Measurements from ENCODE around the gene BTRC.

The BTRC gene

DNA sequence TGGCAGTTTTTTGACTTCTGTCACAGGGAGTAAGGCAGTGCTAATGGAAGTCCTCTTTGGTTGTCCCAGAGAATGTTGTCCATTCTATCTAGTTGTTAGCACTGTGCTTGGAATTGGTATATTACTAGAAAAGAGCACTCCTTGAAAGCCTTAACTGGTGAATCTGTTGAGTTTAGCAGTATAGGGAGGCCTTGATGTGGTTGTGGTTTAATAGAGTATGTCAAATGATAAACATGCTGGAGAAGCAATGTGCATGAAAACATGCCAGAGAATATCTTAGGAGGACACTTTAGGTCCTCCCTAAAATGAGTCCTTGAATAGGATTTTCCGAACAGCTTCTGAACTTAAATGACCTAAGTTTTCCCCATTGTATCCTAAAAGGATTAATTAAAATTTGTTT, 98.6 kb downstream of the BTRC start:
- H3K36me3 ChIP-seq (ENCODE audit: insufficient read depth, low read length), result no peaks in the 10 kb centered on the region
- no peaks in the 10 kb centered on the region for H3K4me1 ChIP-seq (ENCODE audit: insufficient read depth, low read length)
- no peak overlapping the region for H3K9ac ChIP-seq (ENCODE audit: low read depth, low read length)
- no peaks in the 10 kb centered on the region for H3K9me3 ChIP-seq (ENCODE audit: control insufficient read depth, insufficient read depth, low read length)

DNA sequence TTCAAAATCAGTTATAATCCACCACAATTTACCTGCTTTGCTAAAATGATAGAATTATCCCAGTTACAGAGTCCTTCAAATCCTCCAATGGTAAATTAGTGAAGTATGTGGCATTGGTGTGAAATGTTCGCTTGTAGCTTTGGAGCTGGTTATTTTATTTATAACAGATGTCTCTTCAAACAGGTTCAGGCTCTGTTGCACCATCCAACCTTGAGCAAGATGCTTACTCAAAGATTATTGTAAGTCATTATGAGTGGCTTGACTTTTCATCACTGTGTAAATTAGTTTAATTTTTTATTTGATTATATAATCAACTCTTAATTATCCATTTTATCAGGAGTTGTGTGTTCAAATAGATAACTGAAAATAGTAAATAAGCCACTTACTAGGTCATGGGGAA, 99.4 kb downstream of the BTRC start:
- no peak overlapping the region for H3K9ac ChIP-seq (ENCODE audit: low read depth, low read length)
- no peaks in the 10 kb centered on the region for H3K36me3 ChIP-seq (ENCODE audit: insufficient read depth, low read length)
- no peaks in the 10 kb centered on the region for H3K9me3 ChIP-seq (ENCODE audit: control insufficient read depth, insufficient read depth, low read length)
- H3K4me1 ChIP-seq (ENCODE audit: insufficient read depth, low read length), result no peaks in the 10 kb centered on the region

DNA sequence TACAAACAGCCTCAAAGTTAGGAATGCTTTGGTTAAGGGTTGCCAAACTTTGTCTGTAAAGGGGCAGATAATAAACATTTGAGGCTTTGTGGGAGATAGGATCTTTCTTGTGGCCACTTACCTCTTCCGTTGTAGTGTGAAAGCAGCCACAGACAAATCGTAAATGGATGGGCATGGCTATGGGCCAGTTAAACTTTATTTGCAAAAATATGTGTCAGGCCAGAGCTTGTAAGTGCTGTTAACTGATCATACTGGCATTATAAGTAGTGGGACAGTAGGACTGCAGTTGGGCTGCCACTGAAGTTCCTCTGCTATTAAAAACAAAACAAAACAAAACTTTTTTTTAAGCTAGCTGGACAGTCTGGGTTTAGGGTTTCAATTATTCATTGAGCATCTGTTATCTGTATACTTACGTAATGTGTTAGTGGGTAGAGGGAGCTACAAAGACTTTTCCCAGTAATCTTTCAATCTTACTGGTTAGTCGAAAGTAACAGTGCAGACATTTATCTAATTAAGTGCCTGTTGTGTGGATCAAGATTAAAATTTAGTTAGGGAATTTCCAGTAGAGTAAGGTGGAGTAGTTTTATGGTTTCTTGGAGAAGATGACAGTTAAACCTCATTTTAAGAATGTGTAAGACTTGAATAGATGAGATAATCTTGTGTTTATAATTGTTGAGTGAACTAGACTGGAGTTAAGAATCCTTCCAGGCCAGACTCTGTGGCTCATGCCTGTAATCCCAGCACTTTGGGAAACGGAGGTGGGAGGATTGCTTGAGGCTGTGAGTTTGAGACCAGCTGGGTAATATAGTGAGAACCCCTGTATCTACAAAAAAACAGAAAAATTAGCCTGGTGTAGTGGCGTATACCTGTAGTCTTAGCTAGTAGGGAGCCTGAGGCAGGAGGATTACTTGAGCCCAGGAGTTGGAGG, 100.1 kb downstream of the BTRC start:
- no peaks in the 10 kb centered on the region for H3K9me3 ChIP-seq (ENCODE audit: control insufficient read depth, insufficient read depth, low read length)
- no peaks in the 10 kb centered on the region for H3K4me1 ChIP-seq (ENCODE audit: insufficient read depth, low read length)
- no peak overlapping the region for H3K9ac ChIP-seq (ENCODE audit: low read depth, low read length)
- H3K36me3 ChIP-seq (ENCODE audit: insufficient read depth, low read length), result no peaks in the 10 kb centered on the region

DNA sequence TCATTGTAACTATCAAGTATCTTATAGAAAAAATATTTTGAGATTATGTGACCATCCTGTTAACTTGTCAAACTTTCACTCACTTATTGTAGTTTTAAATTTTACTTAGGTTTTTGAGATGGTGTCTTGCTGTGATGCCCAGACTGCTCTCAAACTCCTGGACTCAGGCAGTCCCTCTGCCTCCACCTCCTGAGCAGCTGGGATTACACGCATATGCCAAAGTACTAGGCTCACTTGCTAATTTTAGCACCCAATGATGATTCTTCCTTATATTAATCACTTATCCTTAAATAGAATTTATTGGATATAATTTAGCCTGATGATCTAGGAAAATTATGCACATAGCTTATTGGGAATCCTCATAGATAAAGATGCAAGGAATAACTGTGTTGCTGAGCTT, 104.9 kb downstream of the BTRC start:
- Histone ChIP-seq H3K9me3 (ENCODE audit: control insufficient read depth, insufficient read depth, low read length) (no peaks in the 10 kb centered on the region), H3K4me1 (ENCODE audit: insufficient read depth, low read length) (no peaks in the 10 kb centered on the region), H3K36me3 (ENCODE audit: insufficient read depth, low read length) (no peaks in the 10 kb centered on the region), H3K9ac (ENCODE audit: low read depth, low read length) (no peak overlapping the region)

DNA sequence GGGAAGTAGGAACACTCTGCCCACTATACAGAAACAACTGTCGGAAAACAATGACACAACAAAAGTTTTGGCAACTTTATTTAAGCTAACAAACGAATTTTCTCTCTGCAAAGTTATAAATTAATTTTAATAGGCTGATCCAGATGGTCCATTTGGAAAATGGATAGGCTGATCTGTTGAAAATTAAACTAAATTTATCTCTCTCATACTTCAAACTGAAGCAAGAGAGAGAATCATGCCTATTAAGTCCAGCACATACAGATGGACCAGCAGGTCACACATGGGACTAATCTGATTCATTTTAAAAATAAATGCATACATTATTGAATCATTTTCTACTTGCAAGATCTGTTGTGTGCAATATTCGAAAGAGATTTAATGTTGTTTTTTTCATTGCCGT, 110.1 kb downstream of the BTRC start:
- H3K36me3 ChIP-seq (ENCODE audit: insufficient read depth, low read length), result no peaks in the 10 kb centered on the region
- peaks cover 12% of the 10 kb centered on the region; the same call in 1 of the 2 replicates for H3K4me1 ChIP-seq (ENCODE audit: insufficient read depth, low read length)
- no peak overlapping the region for H3K9ac ChIP-seq (ENCODE audit: low read depth, low read length)
- H3K9me3 ChIP-seq (ENCODE audit: control insufficient read depth, insufficient read depth, low read length), result no peaks in the 10 kb centered on the region

DNA sequence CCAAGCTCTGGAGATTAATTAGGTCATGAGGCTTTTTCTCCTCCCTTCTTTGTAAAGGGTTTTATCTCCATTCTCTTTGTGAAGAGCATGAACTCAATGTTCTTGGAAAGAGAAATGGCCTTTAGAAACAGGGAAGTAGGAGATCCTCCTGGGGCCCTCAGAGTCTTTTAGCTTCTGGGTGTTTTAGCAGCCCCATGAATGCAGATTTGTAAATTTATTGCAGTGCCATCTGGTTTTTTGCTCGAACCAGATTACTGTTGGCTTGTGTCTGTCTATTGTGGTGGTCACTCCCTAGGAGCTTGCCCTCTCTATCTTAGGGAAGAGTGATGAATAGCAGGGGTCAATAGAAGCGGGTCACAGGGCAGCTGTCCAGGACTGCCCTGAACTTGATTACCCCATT, 110.6 kb downstream of the BTRC start:
- Histone ChIP-seq H3K36me3 (ENCODE audit: insufficient read depth, low read length) (no peaks in the 10 kb centered on the region), H3K9ac (ENCODE audit: low read depth, low read length) (no peak overlapping the region), H3K9me3 (ENCODE audit: control insufficient read depth, insufficient read depth, low read length) (no peaks in the 10 kb centered on the region), H3K4me1 (ENCODE audit: insufficient read depth, low read length) (peaks cover 12% of the 10 kb centered on the region; the same call in 1 of the 2 replicates)

DNA sequence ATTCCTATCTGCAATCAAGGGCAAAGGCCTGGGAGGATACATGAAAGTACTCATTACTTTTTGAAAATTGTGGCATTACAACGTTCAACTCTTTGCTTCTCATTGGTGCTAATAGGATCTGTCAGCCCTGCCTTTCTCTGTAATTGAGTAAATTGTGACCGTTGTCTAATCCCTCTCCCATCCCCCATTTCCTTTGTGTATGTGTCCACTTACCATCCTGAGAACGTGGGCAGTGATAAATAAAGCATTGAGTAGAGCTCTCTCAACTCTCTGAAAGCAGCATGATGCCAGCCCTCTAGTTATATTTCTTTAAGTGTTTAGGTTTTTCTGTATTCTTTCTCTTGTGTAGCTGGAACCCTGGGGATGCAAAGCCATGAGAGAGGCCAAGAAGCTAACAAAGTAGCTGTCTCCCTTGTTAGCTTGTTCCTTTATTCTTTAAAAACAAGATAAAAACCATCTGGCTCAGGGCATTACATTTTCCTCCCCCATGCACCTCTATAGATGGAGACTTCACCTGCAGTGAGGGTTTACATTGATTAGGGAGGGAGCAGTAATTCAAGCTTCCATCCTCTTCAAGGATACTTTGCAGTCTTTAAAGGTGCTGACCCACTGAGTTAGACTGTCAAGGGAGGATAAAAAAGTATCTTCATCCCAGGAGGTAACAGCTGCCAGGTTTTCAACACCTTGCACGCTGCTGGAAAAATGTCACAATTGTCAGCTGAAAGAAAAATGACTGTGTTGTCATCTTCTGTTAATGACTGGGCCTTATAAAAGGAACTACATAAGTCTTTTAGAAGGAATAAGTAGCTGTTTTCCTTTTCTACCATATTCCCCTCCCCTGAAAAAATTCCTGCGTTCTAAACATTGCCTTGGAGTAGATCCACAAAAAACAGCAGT, 112.3 kb downstream of the BTRC start:
- no peak overlapping the region for H3K9ac ChIP-seq (ENCODE audit: low read depth, low read length)

DNA sequence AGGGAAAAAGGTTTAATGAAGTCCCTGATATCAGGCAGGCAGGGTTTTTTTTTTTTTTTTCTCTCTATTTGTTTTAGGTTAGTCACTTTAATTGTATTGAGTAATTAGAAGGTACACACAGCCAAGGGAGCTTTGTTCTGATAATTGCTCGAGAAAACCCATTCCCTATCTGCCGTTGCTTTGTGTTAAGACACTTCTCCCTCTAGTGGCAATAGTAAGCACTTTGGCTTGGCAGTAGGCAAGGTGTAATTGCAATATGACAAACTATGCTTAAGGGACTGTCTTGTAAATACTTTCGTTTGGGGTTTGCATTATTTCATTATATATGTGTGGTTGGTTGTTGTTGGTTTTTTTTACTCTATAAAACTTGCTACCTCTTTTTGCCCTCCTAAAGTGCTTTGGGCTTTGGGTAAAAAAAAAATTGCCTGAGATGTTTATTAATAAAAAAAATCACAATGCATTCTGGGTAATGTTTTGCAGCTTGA, 113.4 kb downstream of the BTRC start:
- Histone ChIP-seq H3K4me1 (ENCODE audit: insufficient read depth, low read length) (peaks cover 12% of the 10 kb centered on the region; the same call in 1 of the 2 replicates), H3K36me3 (ENCODE audit: insufficient read depth, low read length) (no peaks in the 10 kb centered on the region), H3K9ac (ENCODE audit: low read depth, low read length) (no peak overlapping the region), H3K9me3 (ENCODE audit: control insufficient read depth, insufficient read depth, low read length) (no peaks in the 10 kb centered on the region)

More for the DNA sequence above, 112.3 kb downstream of the BTRC start:
- Histone ChIP-seq H3K4me1 (ENCODE audit: insufficient read depth, low read length) (peaks cover 12% of the 10 kb centered on the region; the same call in 1 of the 2 replicates), H3K36me3 (ENCODE audit: insufficient read depth, low read length) (no peaks in the 10 kb centered on the region), H3K9me3 (ENCODE audit: control insufficient read depth, insufficient read depth, low read length) (no peaks in the 10 kb centered on the region)

DNA sequence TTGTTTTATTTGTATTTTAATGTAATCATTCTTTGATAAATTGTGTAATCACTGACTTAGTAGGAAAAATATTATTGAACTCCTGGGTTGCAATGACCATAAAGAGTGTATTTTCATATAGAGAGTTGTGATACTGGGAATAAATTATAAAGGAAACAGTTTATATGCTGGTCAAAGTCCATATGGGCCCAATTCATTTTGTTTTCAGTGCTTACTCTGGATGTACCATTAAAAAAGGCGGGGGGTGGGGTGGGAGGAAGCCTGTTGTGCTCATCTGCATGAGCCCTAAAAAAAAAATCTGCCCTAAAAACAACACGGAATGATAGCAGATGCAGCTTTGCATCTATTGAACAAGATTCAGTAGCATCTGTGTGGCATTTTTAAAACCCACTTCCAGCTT, 114.2 kb downstream of the BTRC start:
- Histone ChIP-seq H3K4me1 (ENCODE audit: insufficient read depth, low read length) (peaks cover 12% of the 10 kb centered on the region; the same call in 1 of the 2 replicates), H3K36me3 (ENCODE audit: insufficient read depth, low read length) (no peaks in the 10 kb centered on the region), H3K9ac (ENCODE audit: low read depth, low read length) (no peak overlapping the region), H3K9me3 (ENCODE audit: control insufficient read depth, insufficient read depth, low read length) (no peaks in the 10 kb centered on the region)

DNA sequence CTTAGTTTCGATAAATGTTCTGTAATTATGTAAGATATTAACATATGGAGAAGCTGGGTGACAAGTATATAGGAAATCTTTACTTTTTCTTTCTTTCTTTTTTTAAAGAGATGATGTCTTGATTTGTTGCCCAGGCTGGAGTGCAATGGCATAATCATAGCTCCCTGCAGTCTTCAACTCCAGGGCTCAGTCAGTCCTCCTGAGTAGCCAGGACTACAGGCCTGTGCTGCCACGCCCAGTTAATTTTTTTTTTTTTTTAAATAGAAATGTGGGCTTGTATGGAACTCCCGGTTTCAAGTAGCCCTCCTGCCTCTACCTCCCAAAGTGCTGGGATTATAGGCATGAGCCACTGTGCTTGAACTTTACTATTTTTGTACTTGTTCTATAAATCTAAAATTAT, 122.4 kb downstream of the BTRC start:
- Histone ChIP-seq H3K9ac (ENCODE audit: low read depth, low read length) (no peak overlapping the region), H3K36me3 (ENCODE audit: insufficient read depth, low read length) (no peaks in the 10 kb centered on the region), H3K4me1 (ENCODE audit: insufficient read depth, low read length) (no peaks in the 10 kb centered on the region), H3K9me3 (ENCODE audit: control insufficient read depth, insufficient read depth, low read length) (no peaks in the 10 kb centered on the region)

DNA sequence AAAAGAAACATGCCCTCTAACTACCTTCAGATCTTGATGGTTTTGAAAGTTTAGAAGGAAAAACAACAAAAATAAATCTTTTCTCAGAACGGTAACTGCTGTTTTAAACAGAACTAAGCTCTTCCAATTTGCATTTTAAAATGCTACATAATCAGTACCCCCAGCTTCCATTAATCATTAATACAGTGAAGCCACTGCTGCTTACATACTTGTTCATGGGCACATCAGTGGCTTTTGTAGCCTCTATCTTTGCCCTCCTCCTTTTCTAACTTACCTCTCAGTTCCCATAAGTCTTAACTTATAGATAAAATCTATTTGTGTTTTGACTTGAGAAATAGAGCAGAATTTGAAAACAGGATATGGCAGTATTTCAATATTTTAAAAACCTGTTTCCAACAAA, 125.0 kb downstream of the BTRC start:
- H3K4me1 ChIP-seq (ENCODE audit: insufficient read depth, low read length), result no peaks in the 10 kb centered on the region
- H3K9ac ChIP-seq (ENCODE audit: low read depth, low read length), result no peak overlapping the region
- H3K36me3 ChIP-seq (ENCODE audit: insufficient read depth, low read length), result no peaks in the 10 kb centered on the region
- H3K9me3 ChIP-seq (ENCODE audit: control insufficient read depth, insufficient read depth, low read length), result no peaks in the 10 kb centered on the region

DNA sequence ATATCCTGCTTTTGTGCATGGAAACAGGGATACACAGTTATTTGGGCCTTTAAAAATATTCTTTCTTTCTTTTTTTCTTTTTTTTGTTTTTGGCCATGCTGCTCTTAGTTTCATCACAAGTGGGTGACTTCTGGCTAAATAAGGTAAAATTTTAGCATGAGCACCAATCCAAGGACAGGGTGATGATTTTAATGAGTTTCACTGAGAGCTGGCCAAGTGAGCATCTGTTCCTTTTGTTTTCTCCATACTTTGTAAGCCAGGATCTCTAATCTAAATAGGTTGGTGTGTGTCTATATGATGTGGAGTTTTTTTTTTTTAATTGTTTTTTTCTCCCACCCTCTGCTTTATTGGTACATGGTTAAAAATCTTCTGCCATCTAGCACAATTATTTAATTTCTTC, 127.3 kb downstream of the BTRC start:
- Histone ChIP-seq H3K4me1 (ENCODE audit: insufficient read depth, low read length) (peaks cover 8% of the 10 kb centered on the region), H3K9ac (ENCODE audit: low read depth, low read length) (no peak overlapping the region), H3K36me3 (ENCODE audit: insufficient read depth, low read length) (no peaks in the 10 kb centered on the region), H3K9me3 (ENCODE audit: control insufficient read depth, insufficient read depth, low read length) (no peaks in the 10 kb centered on the region)

DNA sequence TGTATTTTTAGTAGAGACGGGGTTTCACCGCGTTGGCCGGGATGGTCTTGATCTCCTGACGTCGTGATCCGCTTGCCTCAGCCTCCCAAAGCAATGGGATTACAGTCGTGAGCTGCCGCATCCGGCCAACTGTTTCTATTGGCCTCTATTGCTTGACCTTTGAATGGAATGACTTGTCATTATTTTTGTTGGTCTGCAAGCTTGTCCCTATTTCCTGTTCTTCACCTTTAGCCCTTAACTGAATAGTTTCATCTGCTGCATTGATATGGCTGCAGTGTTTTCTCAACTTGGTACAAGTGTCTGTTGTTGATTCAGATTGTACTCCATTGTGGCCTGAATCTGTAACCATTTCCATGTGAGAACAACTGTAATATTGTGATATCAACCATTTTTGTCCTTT, 128.6 kb downstream of the BTRC start:
- Histone ChIP-seq H3K9ac (ENCODE audit: low read depth, low read length) (no peak overlapping the region), H3K9me3 (ENCODE audit: control insufficient read depth, insufficient read depth, low read length) (no peaks in the 10 kb centered on the region), H3K4me1 (ENCODE audit: insufficient read depth, low read length) (peaks cover 8% of the 10 kb centered on the region), H3K36me3 (ENCODE audit: insufficient read depth, low read length) (no peaks in the 10 kb centered on the region)

DNA sequence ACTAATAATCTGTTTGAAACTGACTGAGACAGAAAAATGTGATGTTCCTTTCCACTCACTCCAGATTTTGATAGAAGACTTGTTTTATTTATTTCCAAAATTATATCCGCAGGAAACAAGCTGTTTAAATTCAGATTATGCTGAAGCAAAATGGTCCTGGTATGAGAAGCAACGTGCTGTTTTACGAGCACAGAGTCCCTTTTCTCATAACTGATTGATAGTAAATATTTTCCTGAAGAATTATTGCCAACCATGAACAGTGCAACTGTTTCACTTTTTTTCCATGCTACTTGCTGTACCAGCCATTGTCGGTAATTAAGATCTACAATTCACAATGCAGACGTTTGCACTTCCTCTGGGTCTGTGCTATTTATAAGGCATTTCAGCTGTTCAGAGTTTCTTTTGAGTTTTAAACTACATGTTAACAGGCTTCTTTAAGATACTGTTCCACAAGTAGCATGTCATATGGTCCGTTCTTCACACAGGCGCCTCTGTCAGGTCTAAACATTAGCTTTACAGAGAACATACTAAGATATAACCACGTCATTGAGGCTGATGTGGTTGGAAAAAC, 130.3 kb downstream of the BTRC start:
- Histone ChIP-seq H3K9ac (ENCODE audit: low read depth, low read length) (no peak overlapping the region), H3K9me3 (ENCODE audit: control insufficient read depth, insufficient read depth, low read length) (no peaks in the 10 kb centered on the region), H3K36me3 (ENCODE audit: insufficient read depth, low read length) (no peaks in the 10 kb centered on the region), H3K4me1 (ENCODE audit: insufficient read depth, low read length) (peaks cover 13% of the 10 kb centered on the region)

Measured in ES-I3 (cell line).